CD4-positive, alpha-beta T cell treated with Interleukin-21 for 1 hour (primary cell): ENCODE measurements around the gene CR2.
"Not testable (repeated sequence)": the region's sequence is repeated elsewhere in the genome, so short reads cannot be mapped to it uniquely, and the experiment has no call there.

Source experiments
- DNase-seq: peaks from one replicate; pipeline ENCODE4 v3.0.0-alpha.2; 2020

CR2 gene

DNA sequence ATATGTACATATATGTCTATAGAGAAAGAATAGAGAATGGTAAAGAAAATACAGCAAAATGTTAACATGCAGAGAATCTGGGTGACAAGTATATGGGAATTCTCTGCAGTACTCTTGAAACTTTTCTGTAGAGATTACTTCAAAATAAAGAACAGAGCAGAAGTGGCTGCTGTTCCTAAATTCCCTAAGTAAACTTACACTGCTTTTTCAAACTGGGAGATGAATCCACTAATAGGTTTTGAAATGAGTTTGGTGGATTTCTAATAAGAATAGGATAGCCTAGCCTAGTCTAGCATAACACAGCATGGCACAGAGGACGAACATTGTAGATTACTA, 450 bp upstream of the CR2 start:
- DNase-seq, result no peak

DNA sequence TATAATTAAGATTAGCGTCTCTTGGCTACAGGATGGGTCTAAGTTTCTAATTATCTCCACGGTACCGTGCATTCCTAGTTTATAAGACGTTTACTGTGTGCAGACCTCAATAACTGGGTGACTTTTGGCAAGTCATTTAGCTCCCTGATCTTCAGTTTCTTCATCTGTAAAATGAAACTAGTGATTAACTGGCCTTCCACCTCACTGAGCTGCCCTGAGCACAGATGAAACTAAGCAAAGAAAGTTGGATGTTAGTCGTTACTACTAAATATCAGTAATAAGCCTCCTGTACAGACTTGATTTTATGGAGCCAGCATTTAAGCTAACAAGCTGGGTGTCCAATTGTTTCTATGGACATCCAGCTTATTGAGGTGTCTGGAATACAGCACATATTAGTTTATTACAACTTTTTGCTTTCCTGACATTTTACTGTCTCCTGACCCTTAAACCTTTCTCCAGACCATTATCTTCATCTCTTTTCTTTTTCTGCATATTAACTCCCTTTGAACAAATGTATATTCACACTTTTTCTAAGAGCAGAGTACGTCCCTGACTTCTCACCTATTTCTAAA, 1.1 kb downstream of the CR2 start:
- no peak for DNase-seq

DNA sequence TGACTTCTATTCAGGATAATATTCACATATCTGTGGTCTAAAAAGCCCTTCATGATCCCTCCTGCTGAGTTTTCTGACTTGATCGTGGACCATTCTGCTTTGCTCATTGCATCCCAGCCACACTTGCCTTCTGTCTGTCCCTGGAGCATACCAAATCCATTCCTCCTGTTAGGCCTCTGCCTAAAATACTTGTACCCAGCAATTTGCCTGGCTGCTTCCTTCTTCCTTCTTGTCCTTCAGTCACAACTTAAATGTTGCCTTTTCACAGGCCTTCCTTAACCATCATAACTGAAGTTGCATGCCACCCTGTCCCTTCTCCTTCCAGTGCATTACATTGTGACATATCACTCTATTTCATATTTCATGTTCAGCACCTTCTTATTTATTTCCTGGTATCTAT, 4.3 kb downstream of the CR2 start:
- DNase-seq, result no peak

DNA sequence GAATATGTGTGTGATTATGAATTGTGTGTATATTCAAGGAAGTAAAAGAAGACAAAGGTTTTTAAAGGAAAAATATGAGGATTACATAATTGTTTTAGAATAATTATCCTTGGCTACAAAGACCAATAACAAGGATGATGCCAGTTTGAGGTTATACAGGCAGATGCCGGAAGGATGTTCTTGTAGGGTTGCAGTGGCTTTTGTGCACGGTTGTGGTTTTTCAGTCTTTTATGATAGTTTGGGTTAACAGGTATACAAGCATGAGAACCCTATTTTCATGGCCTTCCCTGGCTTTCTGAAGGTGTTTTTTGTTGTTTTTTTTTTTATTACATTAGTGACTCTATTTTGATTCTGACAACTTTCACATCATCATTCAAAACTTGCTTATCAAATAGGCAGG, 4.9 kb downstream of the CR2 start:
- peak; percentile 61 for DNase-seq

DNA sequence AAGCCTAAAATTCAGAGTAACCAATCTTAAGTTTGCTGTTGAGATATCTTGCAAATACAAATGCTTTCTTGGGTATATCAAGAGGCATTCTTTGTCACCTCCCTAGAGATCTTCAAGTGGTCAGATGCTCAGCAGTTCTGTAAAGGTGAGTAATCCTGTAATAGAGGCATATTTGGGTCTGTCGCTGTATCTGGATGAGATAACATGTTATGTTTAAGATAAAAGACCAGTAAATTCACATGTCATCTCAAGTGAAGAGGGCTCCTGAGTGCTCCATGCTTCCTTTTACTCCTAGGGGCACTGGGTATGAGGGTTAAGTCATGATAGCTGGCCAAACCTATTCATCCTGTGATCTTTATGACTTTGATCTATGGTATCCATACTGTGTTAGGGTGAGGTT, 7.5 kb downstream of the CR2 start:
- no peak for DNase-seq

DNA sequence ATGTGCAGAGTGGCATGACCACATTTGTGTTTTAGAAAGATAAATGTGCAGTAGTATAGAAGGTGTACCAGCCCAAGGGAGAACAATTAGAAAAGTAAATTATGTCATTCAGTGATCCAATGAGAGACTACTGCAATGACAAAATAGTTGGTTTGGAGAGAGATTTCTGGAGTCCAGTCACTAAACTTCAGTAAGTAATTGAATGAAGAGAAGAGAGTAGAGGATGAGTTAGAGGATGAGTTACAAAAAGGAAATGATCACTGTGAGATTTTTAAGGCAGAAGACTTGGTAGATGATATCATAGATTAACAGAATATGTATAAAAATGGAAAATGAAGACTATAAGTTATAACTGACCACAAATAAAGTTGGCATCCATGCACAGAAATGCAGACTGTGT, 8.4 kb downstream of the CR2 start:
- no peak for DNase-seq

DNA sequence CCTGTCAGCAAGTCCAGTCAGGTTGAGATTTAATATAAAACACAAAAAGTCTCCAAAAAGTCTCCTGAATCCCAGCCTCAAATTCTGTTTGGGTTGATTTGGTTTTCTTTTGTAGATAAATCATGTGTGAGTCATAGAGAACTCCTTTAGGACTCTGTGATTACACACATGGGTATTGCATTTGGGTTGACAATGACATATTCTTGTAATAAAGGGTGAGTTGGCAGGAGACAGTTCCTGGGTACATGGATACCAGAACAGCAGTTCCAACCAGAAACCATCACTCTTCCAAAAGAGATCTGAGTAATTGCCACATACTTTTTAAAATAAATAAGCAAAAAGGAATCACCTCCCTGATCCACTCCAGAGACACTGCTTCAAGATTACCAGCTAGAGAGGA, 8.9 kb downstream of the CR2 start:
- no peak for DNase-seq

DNA sequence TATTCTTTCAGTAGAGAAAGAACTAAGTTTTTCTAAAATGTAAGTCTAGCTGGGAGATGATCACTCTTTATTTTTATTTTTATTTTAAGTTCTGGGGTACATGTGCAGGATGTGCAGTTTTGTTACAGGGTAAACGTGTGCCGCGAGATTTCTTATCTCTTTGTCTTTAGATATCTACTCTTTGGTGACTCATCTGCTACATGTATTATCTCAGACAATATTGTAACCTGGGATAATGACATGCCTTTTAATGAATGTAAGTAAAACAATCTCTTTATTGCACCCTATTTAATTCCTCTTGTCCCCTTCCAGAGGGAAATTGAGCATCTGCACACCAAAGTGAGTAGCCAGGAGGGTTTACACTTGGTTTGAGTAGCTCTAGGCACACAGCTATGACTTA, 9.4 kb downstream of the CR2 start:
- no peak for DNase-seq

DNA sequence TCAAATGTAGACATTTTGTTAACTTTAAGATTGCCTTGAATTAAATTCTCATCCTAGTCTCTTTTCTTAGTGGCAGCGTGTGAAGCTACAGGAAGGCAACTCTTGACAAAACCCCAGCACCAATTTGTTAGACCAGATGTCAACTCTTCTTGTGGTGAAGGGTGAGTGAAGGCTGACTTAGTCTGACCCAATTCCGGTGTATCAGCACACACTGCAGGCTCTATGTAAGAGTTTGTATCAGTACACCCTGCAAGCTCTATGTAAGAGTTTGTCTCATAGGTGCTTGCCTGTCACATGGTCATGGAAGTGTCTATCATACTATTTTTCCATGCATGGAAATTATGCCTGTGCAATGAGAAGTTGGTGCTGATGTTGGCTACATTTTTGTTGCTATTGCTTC, 16.8 kb downstream of the CR2 start:
- peak; percentile 36 for DNase-seq

DNA sequence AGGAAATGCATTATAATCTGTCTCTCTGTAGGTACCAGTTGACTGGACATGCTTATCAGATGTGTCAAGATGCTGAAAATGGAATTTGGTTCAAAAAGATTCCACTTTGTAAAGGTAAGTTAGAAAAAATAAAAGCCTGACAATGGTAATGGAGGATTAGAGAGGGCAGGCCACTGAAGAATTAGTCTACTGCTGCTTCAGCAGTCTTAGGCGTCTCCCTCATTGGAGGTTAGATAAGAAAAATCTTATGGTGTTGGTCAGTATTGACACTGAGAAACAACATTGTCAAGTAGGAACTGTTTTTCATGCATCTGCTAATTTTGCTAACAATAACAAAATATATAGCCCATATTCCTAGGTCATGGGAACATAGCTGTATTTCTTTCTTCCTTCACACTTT, 20.1 kb downstream of the CR2 start:
- DNase-seq, result no peak

DNA sequence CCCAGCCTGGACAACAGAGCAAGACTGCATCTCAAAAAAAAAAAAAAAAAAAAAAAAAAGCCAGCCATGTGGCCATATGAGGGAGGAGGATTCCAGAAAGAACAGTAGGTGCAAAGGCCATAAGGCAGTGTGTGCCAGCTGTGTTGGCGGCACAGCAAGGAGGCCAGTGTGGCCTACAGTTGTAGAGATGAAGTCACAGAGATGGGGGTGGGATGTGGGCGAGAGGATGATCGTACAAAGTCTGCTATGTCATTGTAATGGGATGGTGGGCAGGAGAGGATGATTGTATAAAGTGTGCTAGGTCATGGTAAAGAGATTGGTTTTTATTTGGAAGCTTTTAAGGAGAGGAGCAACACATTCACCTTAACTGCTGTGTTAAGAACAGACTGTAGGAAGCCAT, 32.1 kb downstream of the CR2 start:
- no peak for DNase-seq

DNA sequence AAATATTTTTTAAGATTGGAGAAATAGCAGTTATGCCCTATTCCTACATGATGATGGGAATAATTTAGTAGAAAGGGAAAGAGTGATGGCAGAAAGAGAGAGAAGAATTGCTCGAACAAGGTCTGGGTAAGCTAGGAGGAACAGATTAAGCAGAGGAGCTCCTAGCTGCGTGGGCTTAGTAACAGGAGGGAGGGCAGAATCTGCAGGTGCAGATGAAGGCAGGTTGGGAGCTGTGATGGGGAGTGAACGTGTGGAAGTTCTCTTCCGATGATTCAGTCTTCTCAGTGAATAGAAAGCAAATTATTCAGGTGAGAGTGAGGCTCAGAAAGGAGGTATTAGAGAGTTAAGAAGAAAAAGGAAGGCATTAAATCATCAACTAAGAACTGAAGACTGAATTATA, 33.5 kb downstream of the CR2 start:
- DNase-seq, result no peak

DNA sequence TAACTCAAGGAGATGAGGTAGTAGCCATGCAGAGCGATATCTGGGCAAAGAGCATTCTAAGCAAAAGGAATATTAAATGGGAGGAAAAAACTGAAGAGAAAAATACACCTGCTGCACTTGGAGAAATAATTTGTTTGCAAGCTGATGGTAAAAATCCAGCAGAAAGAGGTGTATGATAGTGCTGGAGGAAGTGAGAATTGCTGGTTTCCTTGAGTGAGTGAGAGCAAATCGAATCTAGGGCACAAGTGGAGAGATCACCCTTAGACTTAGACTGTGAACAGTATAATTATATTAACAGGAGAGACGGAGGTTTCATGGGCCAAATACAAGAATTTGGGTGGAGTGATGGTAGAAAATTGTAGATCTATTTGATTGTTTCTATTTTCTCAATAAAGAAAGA, 39.1 kb downstream of the CR2 start:
- no peak for DNase-seq

DNA sequence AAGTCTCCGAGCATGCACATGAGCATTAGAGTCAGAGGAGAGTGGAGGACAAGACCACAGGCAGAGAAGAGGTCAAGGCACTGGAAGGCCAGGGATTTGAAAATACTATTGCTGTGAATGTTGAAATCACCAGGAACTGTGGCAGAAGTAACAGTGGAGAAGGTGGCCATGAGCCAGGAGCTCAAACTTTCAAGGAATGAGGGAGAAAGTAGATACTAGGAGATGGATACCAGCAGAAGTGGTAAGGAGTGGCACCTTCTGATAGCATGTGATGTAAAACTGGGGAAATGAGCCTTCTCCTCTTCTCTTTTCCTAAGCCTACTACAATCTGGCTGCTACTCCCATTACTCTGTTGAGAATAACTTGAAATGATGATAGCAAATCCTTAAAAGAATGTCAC, 40.0 kb downstream of the CR2 start:
- no peak for DNase-seq

DNA sequence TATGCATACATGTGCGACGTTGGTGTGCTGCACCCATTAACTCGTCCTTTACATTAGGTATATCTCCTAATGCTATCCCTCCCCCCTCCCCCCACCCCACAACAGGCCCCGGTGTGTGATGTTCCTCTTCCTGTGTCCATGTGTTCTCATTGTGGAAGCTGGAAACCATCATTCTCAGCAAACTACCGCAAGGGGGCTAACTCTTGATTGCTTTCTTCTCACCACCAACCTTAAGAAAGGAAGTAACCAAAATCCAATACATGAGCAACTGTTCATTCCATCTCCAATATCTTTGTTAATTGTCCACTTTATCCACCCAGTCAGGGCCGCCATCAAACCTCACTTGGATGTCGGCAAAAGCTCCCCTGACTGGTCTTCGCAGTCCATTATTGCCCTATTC, 41.2 kb downstream of the CR2 start:
- DNase-seq, result not testable (repeated sequence)

DNA sequence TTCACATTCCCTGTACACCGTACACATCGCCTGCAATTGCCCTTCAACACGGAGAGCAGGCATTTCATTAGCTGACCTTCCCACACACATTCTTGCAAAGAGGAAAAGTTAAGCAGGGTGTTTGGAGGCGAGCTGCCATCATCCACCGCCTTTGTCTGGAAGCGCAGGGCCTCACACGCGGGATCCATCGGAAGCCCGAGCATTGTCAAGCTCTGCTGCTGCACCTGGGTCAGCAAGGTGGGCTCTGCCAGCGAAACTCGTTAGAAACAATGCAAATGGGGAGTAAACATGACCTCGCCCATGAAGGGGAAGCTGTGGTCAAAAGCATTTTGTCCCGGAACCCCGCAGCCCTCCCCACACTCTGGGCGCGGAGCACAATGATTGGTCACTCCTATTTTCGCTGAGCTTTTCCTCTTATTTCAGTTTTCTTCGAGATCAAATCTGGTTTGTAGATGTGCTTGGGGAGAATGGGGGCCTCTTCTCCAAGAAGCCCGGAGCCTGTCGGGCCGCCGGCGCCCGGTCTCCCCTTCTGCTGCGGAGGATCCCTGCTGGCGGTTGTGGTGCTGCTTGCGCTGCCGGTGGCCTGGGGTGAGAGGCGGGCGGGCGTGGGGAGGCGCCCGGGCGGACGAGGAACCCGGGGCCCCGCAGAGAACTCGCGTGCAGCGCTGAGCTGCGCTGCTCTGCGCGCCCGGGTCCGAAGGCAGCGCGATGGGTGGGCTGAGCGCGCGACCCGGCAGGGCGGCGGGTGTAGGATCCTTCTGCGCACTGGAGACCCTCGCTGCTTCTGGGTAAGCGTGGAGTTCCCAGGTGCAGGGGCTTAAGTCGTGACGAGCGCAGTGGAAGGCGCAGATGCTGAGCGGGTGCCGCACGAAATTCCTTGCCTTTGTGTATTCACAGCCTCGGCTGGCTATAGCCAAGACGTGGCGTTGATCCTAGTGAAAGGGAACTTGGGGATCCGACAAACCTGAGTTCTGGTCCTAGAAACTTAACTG, 42.0 kb downstream of the CR2 start, which contains the start of gene CR1:
CR1 (plus strand) TSS at position 357 of the 992 bp plus-strand sequence; CDS start at position 468, 111 bp downstream.
- peak; percentile 28 for DNase-seq

DNA sequence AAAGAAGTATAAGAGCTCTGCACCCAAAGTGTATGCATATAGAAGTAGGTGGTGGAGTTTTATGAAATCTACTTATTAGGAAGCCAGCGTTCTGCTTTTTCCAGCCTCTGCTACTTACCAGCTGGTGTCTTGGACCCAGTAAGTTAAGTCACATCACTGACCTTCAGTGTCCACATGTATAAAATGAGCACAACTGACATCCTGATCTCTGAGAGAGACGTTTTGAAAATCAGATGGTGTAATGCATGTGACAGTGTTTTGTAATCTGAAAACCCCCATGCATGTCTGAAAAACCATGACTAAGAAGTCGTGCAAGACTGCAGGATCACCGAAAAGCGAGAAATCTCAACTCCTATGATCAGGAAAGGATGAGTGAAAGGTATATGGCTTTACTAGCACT, 43.8 kb downstream of the CR2 start:
- no peak for DNase-seq

DNA sequence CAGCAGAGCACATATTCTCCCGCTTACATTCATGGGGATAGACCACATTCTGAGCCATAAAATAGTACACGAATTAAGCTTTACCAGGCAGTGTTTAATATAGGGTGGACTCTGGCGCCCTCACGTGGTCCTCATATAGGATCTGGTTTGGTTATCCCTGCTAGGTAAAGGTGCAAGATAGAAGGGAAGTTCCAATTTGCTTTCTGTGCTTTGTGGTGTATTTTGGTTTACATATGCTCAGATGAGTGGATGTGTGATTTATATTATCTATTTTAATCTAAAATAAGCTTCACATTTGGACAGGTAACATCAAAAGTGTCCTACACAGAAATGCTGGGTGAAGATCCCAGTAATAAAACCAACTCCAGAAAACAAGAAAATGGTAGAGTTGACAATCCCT, 45.4 kb downstream of the CR2 start:
- peak; percentile 71 for DNase-seq

DNA sequence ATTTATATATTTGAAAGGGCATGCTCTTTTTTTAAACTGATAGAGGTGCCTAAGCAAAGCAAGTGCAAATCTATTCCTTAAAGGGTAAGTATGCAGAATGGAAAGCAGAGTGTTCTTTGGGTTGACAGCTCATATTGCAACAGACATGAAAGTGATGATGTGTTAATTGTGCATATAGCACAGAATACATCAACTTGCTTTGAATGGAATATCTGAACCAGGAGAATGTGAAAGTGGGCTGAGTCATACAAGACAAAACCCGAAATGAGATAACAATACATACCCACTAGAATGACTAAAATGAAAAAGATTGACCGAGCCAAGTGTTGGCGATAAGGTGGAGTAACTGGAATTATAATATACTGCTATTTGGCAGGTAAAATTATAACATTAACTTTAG, 46.2 kb downstream of the CR2 start:
- DNase-seq, result no peak

DNA sequence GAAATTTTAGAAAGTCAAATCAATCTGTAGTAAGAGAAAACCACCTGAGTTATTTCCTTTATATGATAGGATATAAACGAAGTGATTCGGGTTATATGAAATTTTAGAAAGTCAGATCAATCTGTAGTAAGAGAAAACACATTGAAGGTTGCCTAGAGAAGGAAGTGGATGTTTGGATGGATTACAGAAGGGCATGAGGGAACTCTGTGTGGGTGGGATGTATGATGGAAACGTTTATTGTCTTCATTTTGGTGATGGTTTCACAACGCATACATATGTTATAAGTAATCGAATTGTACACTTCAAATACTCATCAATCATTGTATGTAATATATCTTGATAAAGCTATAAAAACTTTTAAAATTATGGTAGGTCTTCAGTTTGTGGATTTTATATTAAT, 46.9 kb downstream of the CR2 start:
- no peak for DNase-seq

DNA sequence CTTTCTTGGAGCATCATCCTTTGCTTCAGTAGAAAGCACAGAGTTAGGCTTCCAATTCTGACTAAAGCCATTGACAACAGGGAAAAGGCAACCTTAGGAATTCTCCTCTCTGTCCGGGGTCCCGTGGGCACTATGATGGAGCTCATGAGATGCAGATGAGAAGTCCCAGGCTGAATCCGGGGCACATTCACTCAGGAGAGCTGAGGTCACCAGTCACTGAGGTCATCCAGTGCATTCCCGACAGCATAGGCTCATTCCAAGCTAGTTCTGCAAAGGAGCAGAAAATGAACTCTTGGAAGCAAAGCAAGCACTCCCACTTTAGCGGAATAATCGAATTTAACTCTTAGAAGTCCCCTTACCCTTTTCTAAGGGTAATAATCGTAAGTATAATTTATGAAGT, 48.6 kb downstream of the CR2 start:
- no peak for DNase-seq

DNA sequence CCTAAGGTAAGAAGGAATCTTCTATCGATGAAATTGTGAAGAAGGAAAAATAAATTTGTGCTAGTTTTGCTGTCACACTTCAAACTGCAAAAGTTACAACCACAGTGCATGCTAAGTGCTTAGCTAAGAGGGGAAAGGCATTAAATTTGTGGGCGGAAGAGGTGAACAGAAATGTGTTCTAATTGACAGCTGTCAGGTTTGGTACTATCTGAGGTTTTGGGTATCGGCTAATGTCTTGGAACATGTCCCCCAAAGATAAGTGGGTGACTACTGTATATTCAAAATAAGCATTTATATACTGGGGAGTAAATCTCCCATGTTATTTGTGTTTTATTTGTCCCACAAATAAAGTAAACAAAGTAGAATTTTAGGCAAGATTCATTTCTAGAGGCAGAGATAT, 49.8 kb downstream of the CR2 start:
- DNase-seq, result no peak

DNA sequence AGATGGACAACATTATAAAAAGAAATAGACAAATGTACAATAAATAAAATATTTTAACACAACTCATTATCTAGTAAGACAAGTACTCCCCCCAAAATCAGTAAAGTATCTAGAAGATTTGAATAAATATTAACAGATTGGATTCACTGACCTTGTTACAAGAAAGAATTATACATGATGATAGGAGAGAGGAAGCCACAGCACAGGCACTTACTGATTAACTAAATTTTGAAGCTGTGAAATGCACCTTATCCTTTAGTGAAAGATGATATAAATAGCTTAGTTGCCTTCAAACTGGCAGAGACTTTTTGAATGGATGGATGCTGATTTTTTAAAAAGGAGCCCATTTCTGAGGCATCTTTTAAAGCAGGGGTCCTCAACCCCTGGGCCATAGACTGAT, 50.3 kb downstream of the CR2 start:
- no peak for DNase-seq

DNA sequence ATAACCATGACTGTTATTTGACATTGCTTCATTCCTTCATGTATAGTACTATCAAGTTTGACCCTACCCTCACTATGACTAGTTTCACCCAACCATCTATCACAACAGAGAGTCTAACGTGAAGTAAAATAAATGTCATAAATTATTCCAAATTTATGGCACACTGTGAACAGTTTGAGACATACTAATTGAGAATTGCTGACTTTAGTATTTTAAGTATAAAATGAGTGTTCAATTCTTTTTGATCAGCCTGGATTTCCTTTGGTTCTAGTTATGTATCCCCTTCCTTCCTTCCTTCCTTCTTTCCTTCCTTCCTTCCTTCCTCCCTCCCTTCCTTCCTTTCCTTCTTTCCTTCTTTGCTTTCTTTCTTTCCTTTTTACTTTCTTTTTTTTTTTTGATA, 56.3 kb downstream of the CR2 start:
- DNase-seq, result no peak

DNA sequence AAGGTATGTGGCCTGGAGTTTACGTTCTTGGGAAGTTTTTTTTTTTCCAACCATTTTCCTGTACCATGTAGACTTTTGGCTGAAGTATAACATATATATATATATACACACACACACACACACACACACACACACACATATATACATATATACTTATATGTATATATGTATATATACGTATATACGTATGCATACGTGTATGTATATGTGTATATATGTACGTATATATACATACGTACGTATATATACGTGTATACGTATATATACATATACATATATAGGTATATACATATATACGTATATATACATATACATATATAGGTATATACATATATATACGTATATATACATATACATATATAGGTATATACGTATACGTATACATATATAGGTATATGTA, 60.8 kb downstream of the CR2 start:
- no peak for DNase-seq
